ENCODE results near the gene CD320.
A peak's percentile ranks its signal among the peaks of the same experiment; 100 is the strongest.

The CD320 gene

DNA sequence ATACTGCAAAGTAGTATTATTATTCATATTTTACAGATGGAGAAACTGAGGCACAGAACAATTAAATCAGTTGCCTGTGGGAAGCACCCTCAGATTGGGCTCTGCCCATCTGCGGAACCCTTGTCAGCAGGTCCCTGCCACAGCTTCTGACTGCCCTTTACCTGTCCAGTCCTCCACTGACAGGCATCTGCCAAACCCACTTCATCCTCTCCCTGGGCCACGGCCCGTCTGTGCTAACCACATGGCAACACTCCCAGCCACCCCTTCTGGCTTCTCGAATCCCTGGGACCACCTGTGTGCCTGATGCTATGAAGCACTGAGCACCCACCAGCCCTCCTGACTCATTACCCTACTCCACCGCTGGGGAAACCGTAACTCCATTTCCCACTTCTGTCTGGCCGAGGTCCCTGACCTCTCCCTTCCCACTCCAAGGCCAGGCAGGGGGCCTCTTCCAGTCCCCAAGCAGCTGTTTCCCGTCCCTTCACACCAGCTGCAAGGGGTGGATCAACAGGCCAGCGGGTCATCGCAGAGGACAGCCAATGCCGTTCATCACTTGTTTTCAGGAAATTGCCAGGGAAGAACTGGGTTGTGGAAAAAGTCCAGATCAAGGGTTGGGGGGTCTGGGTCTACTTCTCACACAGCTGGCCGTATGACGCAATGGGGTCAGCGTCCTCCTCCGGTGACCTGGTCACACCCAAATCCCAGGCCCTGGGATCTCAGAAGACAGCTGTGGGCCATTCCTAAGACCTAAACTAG, 32.4 kb upstream of the CD320 start:
- Histone ChIP-seq H3K4me2 (ENCODE audit: low read length) (no peak overlapping the region), H3K9me3 (replicated peaks; ENCODE audit: low read length) (no peaks in the 10 kb centered on the region), H3K27me3 (ENCODE audit: control insufficient read depth, insufficient read depth, low read length) (peaks cover 24% of the 10 kb centered on the region), H3K4me3 (ENCODE audit: low read length) (no peak overlapping the region), H3K36me3 (ENCODE audit: insufficient read depth, low read length) (no peaks in the 10 kb centered on the region), H3K4me1 (ENCODE audit: control insufficient read depth, insufficient read depth, low read length) (peaks cover 3% of the 10 kb centered on the region), H3K9ac (ENCODE audit: low read depth, low read length) (no peak overlapping the region)

DNA sequence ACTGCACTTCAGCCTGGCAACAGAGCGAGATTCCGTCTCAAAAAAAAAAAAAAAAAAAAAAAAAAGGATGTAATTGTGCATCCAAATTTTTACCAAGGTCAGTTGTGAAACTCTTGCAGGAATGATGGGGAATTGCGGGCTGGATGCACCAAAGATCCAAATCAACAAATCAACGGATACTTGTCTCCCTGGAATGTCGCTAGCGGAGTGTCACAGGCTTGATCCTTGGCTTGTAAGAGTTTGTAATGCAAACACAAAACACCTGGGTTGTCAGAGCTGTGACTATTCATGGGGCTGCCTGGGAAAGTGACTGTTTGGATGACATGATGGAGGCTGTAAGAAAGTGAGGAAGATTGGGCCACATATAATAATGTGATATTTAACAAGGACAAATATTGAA, 30.7 kb upstream of the CD320 start:
- peaks cover 36% of the 10 kb centered on the region for H3K27me3 ChIP-seq (ENCODE audit: control insufficient read depth, insufficient read depth, low read length)
- H3K4me3 ChIP-seq (ENCODE audit: low read length) = no peak overlapping the region

DNA sequence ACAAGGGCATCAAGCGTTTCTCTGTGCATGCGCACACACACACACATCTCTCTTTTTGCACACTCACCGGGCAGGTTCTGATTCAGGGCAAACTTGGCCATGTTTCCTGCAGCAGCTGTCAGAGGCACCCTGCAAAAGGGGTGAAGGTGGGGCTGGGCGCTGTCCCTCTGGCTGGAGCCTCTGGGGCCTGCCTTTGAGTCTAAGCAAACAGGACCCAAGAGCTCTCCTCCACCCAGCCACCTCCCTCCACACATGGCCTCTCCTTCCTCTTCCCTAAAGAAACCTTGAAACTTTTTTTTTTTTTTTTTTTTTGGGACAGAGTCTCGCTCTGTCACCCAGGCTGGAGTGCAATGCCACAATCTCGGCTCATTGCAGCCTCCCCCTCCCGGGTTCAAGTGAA, 29.6 kb upstream of the CD320 start:
- H3K9me3 ChIP-seq (replicated peaks; ENCODE audit: low read length) = no peaks in the 10 kb centered on the region
- H3K9ac ChIP-seq (ENCODE audit: low read depth, low read length) = no peak overlapping the region
- H3K4me3 ChIP-seq (ENCODE audit: low read length) = no peak overlapping the region
- H3K4me2 ChIP-seq (ENCODE audit: low read length) = no peak overlapping the region
- H3K27me3 ChIP-seq (ENCODE audit: control insufficient read depth, insufficient read depth, low read length) = peaks cover 41% of the 10 kb centered on the region
- H3K4me1 ChIP-seq (ENCODE audit: control insufficient read depth, insufficient read depth, low read length) = peaks cover 4% of the 10 kb centered on the region
- no peaks in the 10 kb centered on the region for H3K36me3 ChIP-seq (ENCODE audit: insufficient read depth, low read length)

More for the DNA sequence above, 30.7 kb upstream of the CD320 start:
- H3K9me3 ChIP-seq (replicated peaks; ENCODE audit: low read length) = no peaks in the 10 kb centered on the region
- peaks cover 7% of the 10 kb centered on the region for H3K4me1 ChIP-seq (ENCODE audit: control insufficient read depth, insufficient read depth, low read length)
- no peaks in the 10 kb centered on the region for H3K36me3 ChIP-seq (ENCODE audit: insufficient read depth, low read length)
- H3K4me2 ChIP-seq (ENCODE audit: low read length) = no peak overlapping the region
- no peak overlapping the region for H3K9ac ChIP-seq (ENCODE audit: low read depth, low read length)

DNA sequence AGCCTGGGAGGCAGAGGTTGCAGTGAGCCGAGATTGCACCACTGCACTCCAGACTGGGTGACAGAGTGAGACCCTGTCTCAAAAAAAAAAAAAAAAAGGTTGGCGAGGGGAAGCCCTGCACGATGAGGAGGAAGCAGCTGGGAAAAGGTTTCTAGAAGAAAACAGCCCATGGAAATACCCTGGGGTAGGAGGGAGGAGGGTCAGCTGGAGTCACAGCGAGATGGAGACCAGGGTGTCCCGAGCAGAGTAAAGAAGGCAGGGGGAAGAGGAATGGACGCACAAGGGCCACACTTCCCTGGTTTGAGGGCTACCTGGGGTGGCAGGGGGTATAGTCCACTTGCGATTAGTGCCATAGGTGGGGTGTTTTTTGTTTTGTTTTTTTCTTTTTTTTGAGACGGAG, 28.5 kb upstream of the CD320 start:
- Histone ChIP-seq H3K4me3 (ENCODE audit: low read length) (no peak overlapping the region), H3K36me3 (ENCODE audit: insufficient read depth, low read length) (no peaks in the 10 kb centered on the region), H3K4me2 (ENCODE audit: low read length) (no peak overlapping the region), H3K4me1 (ENCODE audit: control insufficient read depth, insufficient read depth, low read length) (peaks cover 4% of the 10 kb centered on the region), H3K9me3 (replicated peaks; ENCODE audit: low read length) (no peaks in the 10 kb centered on the region), H3K9ac (ENCODE audit: low read depth, low read length) (no peak overlapping the region), H3K27me3 (ENCODE audit: control insufficient read depth, insufficient read depth, low read length) (peaks cover 38% of the 10 kb centered on the region)

DNA sequence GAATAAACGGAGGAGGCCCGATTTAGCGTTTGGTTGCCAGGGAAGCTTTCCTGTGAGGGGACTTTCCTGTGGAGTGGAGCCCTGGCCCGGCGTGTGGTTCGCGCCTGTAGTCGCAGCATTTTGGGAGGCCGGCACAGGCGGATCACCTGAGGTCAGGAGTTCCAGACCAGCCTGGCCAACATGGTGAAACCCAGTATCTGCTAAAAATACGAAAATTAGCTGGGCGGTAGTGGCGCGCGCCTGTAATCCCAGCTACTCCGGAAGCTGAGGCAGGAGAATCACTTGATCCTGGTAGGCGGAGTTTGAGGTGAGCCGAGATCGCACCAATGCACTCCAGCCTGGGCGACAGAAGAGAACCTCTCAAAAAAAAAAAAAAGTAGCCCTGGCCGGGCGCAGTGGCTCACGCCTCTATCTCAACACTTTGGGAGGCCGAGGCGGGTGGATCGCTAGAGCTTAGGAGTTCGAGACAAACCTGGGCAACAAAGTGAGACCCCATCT, 28.0 kb upstream of the CD320 start:
- no peaks in the 10 kb centered on the region for H3K9me3 ChIP-seq (replicated peaks; ENCODE audit: low read length)
- no peaks in the 10 kb centered on the region for H3K36me3 ChIP-seq (ENCODE audit: insufficient read depth, low read length)
- no peak overlapping the region for H3K9ac ChIP-seq (ENCODE audit: low read depth, low read length)
- peaks cover 4% of the 10 kb centered on the region for H3K4me1 ChIP-seq (ENCODE audit: control insufficient read depth, insufficient read depth, low read length)
- peaks cover 38% of the 10 kb centered on the region for H3K27me3 ChIP-seq (ENCODE audit: control insufficient read depth, insufficient read depth, low read length)
- H3K4me2 ChIP-seq (ENCODE audit: low read length) = no peak overlapping the region
- no peak overlapping the region for H3K4me3 ChIP-seq (ENCODE audit: low read length)

DNA sequence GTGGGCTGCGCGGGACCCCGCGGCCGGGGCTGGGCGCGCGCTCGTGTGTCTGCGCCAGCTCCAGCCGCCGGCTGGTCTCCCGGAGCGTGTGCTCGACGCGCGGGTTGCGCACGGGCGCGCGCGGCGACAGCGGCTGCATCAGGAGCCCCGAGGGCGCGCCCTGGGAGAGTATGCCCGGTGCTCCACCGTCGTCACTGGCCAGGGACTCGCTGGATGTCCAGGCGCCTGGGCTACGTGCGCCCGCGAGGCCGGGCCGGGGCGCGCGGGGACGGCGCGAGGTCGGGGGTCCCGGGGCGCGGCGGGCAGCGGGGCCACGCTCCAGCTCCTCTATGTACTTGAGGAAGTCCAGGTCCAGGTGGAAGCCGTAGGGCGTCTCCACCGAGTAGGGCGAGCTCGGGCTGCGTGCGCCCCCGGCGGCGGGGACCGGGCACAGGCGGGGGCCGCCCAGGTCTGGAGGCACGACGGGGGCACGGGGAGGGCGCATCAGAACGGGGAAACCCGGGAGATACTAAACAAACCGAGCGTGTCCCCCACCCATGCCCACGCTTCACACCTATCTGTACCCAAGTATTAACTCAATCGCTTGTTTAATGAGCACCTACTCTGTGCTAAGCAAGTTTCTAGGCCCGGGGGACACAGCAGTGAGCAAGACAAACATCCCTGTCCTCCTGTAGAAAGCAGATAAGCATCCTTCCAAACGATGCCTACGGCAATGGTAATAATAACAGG, 27.3 kb upstream of the CD320 start:
- peaks cover 33% of the 10 kb centered on the region for H3K27me3 ChIP-seq (ENCODE audit: control insufficient read depth, insufficient read depth, low read length)
- peak overlapping the region; percentile 62 for H3K4me3 ChIP-seq (ENCODE audit: low read length)

DNA sequence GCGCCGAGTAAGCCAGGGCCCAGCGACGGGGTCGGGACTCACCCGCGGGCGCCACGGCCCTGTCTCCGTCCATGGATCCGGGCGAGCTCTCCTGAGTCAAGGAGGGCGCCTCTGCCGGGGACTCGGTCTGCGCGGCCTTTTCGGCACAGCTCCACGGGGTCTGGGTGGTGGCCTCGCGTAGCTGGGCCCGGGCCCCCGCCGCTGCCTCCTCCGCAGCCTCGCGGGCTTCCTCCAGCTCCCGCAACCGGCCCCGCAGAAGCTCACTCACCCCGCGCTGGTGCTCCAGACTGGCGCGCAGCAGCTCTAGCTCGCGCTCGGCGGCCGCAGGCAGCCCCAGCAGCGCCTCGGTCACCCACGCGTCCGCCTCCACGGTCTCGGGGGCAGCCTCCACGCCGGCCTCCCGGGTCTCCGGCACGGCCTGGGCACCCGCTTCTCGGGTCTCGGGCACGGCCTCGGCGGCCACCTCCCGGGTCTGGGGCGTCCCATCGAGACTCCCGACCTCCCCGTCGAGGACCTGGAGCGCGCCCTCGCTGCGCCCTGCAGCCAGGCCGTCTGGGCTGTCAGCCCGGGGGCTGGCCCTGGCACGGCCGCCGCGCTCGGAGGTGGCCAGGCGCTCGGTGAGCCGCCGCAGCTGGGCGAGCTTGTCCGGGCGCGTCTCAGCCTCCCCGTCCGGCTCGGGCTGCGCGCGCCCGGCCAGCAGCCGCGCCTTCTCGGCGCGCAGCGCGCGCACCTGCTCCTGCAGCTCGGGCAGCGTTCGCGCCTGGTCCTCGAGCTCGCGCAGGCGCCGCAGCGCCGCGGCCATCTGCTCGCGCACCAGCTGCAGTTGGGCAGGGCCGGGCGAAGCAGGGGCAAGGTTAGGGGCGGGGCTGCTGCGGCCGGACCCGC, 26.5 kb upstream of the CD320 start:
- Histone ChIP-seq H3K27me3 (ENCODE audit: control insufficient read depth, insufficient read depth, low read length) (peaks cover 30% of the 10 kb centered on the region), H3K36me3 (ENCODE audit: insufficient read depth, low read length) (no peaks in the 10 kb centered on the region), H3K9me3 (replicated peaks; ENCODE audit: low read length) (no peaks in the 10 kb centered on the region), H3K4me3 (ENCODE audit: low read length) (peak overlapping the region; percentile 62), H3K9ac (ENCODE audit: low read depth, low read length) (no peak overlapping the region), H3K4me2 (ENCODE audit: low read length) (peak overlapping the region; percentile 81), H3K4me1 (ENCODE audit: control insufficient read depth, insufficient read depth, low read length) (peaks cover 4% of the 10 kb centered on the region)

More for the DNA sequence above, 27.3 kb upstream of the CD320 start:
- Histone ChIP-seq H3K9me3 (replicated peaks; ENCODE audit: low read length) (no peaks in the 10 kb centered on the region), H3K4me1 (ENCODE audit: control insufficient read depth, insufficient read depth, low read length) (peaks cover 4% of the 10 kb centered on the region), H3K4me2 (ENCODE audit: low read length) (peak overlapping the region; percentile 81), H3K36me3 (ENCODE audit: insufficient read depth, low read length) (no peaks in the 10 kb centered on the region), H3K9ac (ENCODE audit: low read depth, low read length) (no peak overlapping the region)

DNA sequence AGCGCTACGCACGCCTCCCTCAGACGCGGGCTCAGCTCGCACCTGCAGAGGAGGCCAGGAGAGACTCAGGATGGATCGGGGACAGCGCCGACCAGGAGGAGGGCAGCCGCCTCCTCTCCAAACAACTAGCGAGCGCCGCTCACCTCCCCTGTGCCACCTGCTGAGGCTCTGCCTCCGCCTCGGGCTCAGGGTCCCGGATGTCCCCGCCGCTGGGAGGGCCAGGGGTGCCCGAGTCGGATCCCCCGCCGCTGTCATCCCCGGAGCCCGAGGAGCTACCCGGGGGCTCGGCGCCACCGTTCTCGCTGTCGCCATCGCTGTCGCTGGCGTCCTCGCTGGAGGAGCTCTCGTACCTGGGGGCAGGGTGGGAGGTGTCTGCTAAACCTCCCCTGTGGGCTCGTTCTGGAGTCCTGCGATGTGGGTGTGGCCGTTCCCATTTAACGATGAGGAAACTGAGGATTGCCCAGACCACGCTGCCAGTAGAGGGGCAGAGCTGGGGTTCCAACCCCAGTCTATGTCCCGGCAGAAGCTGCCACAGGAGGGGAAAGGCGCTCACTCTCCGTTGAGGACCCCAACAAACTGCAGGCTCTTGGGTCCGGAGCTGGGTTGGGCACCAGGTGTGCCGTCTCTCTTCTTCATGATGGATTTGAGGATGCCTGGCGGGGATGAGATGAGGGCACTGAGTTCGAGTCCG, 25.8 kb upstream of the CD320 start:
- Histone ChIP-seq H3K9me3 (replicated peaks; ENCODE audit: low read length) (no peaks in the 10 kb centered on the region), H3K9ac (ENCODE audit: low read depth, low read length) (no peak overlapping the region), H3K4me2 (ENCODE audit: low read length) (no peak overlapping the region), H3K27me3 (ENCODE audit: control insufficient read depth, insufficient read depth, low read length) (peaks cover 27% of the 10 kb centered on the region), H3K36me3 (ENCODE audit: insufficient read depth, low read length) (no peaks in the 10 kb centered on the region), H3K4me3 (ENCODE audit: low read length) (no peak overlapping the region), H3K4me1 (ENCODE audit: control insufficient read depth, insufficient read depth, low read length) (peaks cover 4% of the 10 kb centered on the region)

DNA sequence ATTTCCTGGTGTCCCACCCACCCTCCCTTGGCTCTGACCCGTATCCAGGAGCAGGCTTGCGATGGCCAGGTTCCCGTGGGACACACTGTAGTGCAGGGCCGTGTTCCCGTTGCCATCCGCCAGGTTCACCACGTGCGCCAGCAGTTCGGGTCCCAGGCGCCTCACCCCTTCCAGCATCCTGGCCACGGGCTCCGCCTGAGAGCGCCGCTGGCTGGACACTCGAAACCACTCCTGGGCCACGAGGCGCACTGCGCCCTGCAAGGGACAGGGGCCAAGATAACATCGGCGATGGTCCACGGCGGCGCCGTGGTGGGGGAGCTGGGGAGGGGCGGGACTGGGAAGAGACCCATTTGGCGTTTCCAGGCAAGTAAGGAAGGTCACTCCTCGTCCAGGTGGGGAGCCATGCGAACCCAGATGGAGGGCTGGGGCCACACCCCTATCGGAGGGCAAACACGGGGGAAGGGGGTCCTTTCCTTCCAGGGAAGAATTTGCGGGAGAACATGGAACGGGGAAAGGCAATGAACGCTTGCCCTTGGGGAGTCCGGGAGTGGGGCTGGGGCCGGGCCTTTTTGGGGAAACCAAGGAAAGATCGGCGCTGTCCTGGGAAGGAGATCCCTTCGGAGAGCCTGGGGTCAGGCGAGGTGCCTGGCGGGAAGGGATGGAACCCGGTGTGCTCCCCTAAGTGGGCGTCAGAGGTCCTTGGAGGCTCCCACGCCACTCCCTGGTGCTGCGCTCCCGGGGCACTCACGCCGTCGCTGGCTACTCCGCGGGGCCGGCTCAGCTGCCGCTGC, 25.0 kb upstream of the CD320 start:
- Histone ChIP-seq H3K27me3 (ENCODE audit: control insufficient read depth, insufficient read depth, low read length) (peaks cover 25% of the 10 kb centered on the region), H3K4me3 (ENCODE audit: low read length) (no peak overlapping the region), H3K9me3 (replicated peaks; ENCODE audit: low read length) (no peaks in the 10 kb centered on the region), H3K4me1 (ENCODE audit: control insufficient read depth, insufficient read depth, low read length) (peaks cover 4% of the 10 kb centered on the region), H3K36me3 (ENCODE audit: insufficient read depth, low read length) (no peaks in the 10 kb centered on the region), H3K4me2 (ENCODE audit: low read length) (no peak overlapping the region), H3K9ac (ENCODE audit: low read depth, low read length) (no peak overlapping the region)

DNA sequence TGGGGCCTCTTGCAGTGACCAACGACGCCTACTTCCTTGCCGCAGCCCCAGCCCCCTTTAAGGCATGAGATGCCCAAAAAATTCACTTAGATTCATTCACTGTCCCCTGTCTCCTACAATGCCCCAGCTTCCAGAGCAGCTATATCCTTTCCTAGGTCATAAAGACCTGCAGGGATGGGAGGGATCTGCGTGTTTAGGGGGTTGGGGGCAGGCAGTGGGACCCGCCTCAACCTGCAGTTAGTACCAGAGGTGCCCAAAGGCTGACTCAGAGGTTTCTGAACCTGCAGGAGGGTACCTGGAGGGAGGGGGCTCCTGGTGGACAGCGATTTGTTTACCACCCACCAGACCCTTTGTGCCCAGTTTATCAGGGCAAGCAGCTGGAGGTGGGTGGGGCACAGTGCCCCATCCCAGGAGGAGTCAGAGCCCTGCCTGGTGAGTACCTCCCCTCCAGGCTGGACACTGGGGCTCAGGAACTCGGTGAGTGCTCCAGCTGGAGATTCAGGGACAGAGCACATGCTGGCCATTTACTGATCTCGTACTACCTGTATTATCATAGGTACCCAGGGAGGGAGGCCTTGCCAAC, 23.2 kb upstream of the CD320 start:
- Histone ChIP-seq H3K4me2 (ENCODE audit: low read length) (no peak overlapping the region), H3K9ac (ENCODE audit: low read depth, low read length) (no peak overlapping the region), H3K4me1 (ENCODE audit: control insufficient read depth, insufficient read depth, low read length) (peaks cover 4% of the 10 kb centered on the region), H3K27me3 (ENCODE audit: control insufficient read depth, insufficient read depth, low read length) (peaks cover 25% of the 10 kb centered on the region), H3K36me3 (ENCODE audit: insufficient read depth, low read length) (no peaks in the 10 kb centered on the region), H3K9me3 (replicated peaks; ENCODE audit: low read length) (no peaks in the 10 kb centered on the region), H3K4me3 (ENCODE audit: low read length) (no peak overlapping the region)
